HG02885 (cell line): ENCODE results near the gene LUC7L3.
"Not testable (repeated sequence)": the region's sequence is repeated elsewhere in the genome, so short reads cannot be mapped to it uniquely, and the experiment has no call there.

Experiments
- ATAC-seq: cut with Tn5 transposase; IDR thresholded peaks from one replicate; pipeline ENCODE4 v1.9.1; 2021; ENCODE audit warnings: mild to moderate bottlenecking; ENCODE audit not compliant: unreplicated experiment, poor library complexity

Gene LUC7L3

DNA sequence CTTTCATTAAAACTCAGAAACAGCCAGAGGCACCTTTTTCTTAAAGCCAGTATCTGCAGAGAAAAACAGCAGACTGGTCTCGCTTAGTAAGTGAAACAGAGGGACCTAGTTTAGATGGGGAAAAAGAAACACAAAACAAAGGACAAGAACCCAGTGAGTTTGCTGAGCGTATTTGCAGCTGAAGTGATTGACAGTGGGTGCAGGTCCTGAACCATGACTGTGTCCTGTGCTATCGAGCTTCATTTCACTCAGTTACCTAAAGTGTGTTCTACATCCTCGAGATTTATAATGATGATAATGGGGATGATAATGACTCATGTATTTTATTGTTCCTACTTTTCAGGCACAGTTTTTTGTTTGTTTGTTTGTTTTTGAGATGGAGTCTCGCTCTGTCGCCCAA lies 84.3 kb downstream of the LUC7L3 start:
- no peak for ATAC-seq

DNA sequence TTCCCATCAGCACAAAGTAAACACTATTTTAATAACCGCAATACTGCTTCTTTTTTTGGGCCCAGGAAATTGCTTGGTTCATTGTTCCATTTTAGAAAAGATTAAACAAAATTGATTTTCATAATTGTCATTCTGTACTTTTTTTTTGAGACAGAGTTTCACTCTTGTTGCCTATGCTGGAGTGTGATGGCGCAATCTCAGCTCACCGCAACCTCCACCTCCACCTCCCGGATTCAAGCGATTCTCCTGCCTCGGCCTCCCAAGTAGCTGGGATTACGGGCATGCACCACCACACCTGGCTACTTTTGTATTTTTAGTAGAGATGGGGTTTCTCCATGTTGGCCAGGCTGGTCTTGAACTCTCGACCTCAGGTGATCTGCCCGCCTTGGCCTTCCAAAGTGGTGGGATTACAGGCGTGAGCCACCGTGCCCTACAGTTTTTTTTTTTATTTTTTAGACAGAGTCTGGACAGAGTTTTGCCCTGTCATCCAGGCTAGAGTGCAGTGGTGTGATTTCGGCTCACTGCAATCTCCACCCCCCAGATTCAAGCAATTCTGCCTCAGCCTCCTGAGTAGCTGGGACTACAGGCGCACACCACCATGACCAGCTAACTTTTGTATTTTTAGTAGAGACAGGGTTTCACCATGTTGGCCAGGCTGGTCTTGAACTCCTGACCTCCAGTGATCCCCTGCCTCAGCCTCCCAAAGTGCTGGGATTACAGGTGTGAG lies 85.5 kb downstream of the LUC7L3 start:
- not testable (repeated sequence) for ATAC-seq

DNA sequence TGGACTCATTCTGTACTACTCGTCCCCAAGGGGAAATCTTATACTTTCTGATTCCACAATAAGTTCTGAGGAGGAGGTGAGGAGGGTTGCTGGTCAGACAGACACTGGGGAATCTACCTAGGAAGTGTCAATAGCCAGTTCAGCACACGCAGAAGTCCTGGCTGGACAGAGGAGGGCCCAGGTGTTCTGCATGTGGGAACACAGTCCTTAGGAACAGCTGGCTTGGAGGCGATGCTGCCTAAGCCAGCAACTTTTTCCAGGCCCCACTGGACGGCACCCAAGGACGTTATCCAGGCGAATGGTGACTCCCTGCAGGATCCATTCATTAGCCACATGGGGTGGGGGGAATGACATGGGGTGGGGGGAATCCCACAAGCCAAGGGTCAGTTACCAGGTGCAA lies 86.1 kb downstream of the LUC7L3 start:
- ATAC-seq: no peak
